GM12878 (cell line): ENCODE data around the gene NAXE. TPM values are rescaled to one million over a fixed set of nuclear protein-coding genes. Genes with fewer than 3 reads are reported as not detected.

Experiments used
- ATAC-seq: fragments of 200-7000 bp; cut with Tn5 transposase; 3 replicates; pipeline ENCODE4 v1.9.1; 2020; ENCODE audit warnings: mild to moderate bottlenecking, moderate library complexity
- BruUV-seq: library from RNA; stranded (reverse); fragments of 400-500 nt; replicated peaks from 2 replicates; lab custom pipeline; 2021; lab: Mats Ljungman, UMichigan
- CTCF ChIA-PET: fragments of 300-600 bp; sonication (Branson Sonifier 250); formaldehyde crosslinking; extraction: SDS; loops from one replicate; lab custom pipeline; 2021; ENCODE audit warnings: inconsistent platforms; lab: Yijun Ruan, JAX
- POLR2A ChIA-PET: fragments of 350-600 bp; formaldehyde crosslinking; extraction: SDS; loops from one replicate; lab custom pipeline; 2021; ENCODE audit warnings: inconsistent platforms; lab: Charles Lee
- RAD21 ChIA-PET: fragments of 300-600 bp; sonication (Branson Sonifier 250); formaldehyde crosslinking; loops from one replicate; lab custom pipeline; 2023; ENCODE audit warnings: antibody characterized with exemption; ENCODE audit not compliant: unreplicated experiment; lab: Charles Lee
- SMC1A ChIA-PET: fragments of 300-600 bp; sonication (Branson Sonifier 250); formaldehyde crosslinking; loops from one replicate; lab custom pipeline; 2023; ENCODE audit not compliant: unreplicated experiment, uncharacterized antibody; lab: Charles Lee
- DNase-seq: peaks from one replicate; pipeline ENCODE4 v3.0.0-alpha.2; 2011; ENCODE audit warnings: low read depth, low spot score
- FAIRE-seq: peaks from 3 replicates; lab custom pipeline; 2011; peaks lifted over from hg19 to GRCh38; lab: Jason Lieb, UNC
- H2AFZ ChIP-seq: 2 replicates; pipeline ENCODE4 v1.6.0; 2011; ENCODE audit warnings: low read depth, low read length, control low read depth; ENCODE audit not compliant: control insufficient read depth
- H3K27ac ChIP-seq: 2 replicates; pipeline ENCODE4 v1.5.1; 2011; ENCODE audit warnings: control low read depth; ENCODE audit not compliant: control insufficient read depth, insufficient read depth
- H3K27me3 ChIP-seq, 2 experiments: replicated peaks in 1 of 2; 2 replicates each; pipeline versions ENCODE4 v1.6.0 to v1.6.1; 2011; ENCODE audit warnings: low read length in 1 of 2; ENCODE audit not compliant: control insufficient read depth in 2 of 2, insufficient read depth in 2 of 2
- H3K36me3 ChIP-seq, 2 experiments: 2 replicates each; pipeline ENCODE4 v1.5.1; 2011; ENCODE audit warnings: low read length in 1 of 2; ENCODE audit not compliant: control insufficient read depth in 2 of 2, insufficient read depth in 2 of 2
- H3K4me1 ChIP-seq: 2 replicates; pipeline ENCODE4 v1.6.1; 2011; ENCODE audit warnings: mild to moderate bottlenecking, low read length, moderate library complexity, mixed read lengths; ENCODE audit not compliant: control insufficient read depth, insufficient read depth
- H3K4me2 ChIP-seq: 2 replicates; pipeline ENCODE4 v1.6.0; 2011; ENCODE audit warnings: control low read depth; ENCODE audit not compliant: control insufficient read depth, insufficient read depth
- H3K4me3 ChIP-seq: fragments of 200-600 bp; sonication (generic); 2 replicates; pipeline ENCODE4 v1.5.1; 2016
- H3K79me2 ChIP-seq: 2 replicates; pipeline ENCODE4 v1.6.0; 2011; ENCODE audit warnings: low read length; ENCODE audit not compliant: control insufficient read depth, insufficient read depth
- H3K9ac ChIP-seq: 2 replicates; pipeline ENCODE4 v1.8.0; 2011; ENCODE audit warnings: low read length, control low read depth, mixed read lengths; ENCODE audit not compliant: control insufficient read depth, insufficient read depth
- H3K9me3 ChIP-seq: replicated peaks from 3 replicates; pipeline ENCODE4 v1.5.1; 2011; ENCODE audit warnings: mild to moderate bottlenecking, low read length; ENCODE audit not compliant: control insufficient read depth, insufficient read depth
- H4K20me1 ChIP-seq: 2 replicates; pipeline ENCODE4 v1.6.0; 2011; ENCODE audit not compliant: control insufficient read depth, insufficient read depth
- BHLHE40 ChIP-seq, 2 experiments: fragments of 450-650 bp in 1 of 2; IDR thresholded peaks; 2 replicates each; pipeline ENCODE4 v1.6.1; 2011 to 2017; ENCODE audit warnings: low read depth in 2 of 2, borderline replicate concordance in 1 of 2, improper control_type of control experiment in 1 of 2, low read length in 1 of 2, mild to moderate bottlenecking in 1 of 2
- CREB1 ChIP-seq: IDR thresholded peaks from 2 replicates; pipeline ENCODE4 v1.6.1; 2012; ENCODE audit warnings: low read depth, mild to moderate bottlenecking, inconsistent platforms
- ETV6 ChIP-seq, 2 experiments: fragments of 450-650 bp in 1 of 2; IDR thresholded peaks in 1 of 2; conservative IDR thresholded peaks in 1 of 2; 2 replicates each; pipeline ENCODE4 v1.6.1; 2014; ENCODE audit warnings: antibody characterized with exemption in 1 of 2, borderline replicate concordance in 1 of 2, low read depth in 1 of 2, mild to moderate bottlenecking in 1 of 2, moderate library complexity in 1 of 2
- JUNB ChIP-seq: IDR thresholded peaks from 2 replicates; pipeline ENCODE4 v1.6.1; 2016; ENCODE audit warnings: antibody characterized with exemption, mild to moderate bottlenecking
- KLF5 ChIP-seq: fragments of 450-650 bp; IDR thresholded peaks from 2 replicates; pipeline ENCODE4 v1.6.1; 2014; ENCODE audit warnings: mild to moderate bottlenecking; ENCODE audit not compliant: partially characterized antibody
- MXI1 ChIP-seq: fragments of 150-350 bp; IDR thresholded peaks from 2 replicates; pipeline ENCODE4 v1.6.1; 2011; ENCODE audit warnings: low read depth, mild to moderate bottlenecking, inconsistent platforms, low read length, improper control_type of control experiment
- PAX8 ChIP-seq: fragments of 450-650 bp; IDR thresholded peaks from 2 replicates; pipeline ENCODE4 v1.6.1; 2017; ENCODE audit warnings: mild to moderate bottlenecking, moderate library complexity
- POLR2AphosphoS5 ChIP-seq: IDR thresholded peaks from 2 replicates; pipeline ENCODE4 v1.6.1; 2011; ENCODE audit warnings: mild to moderate bottlenecking, low read length, inconsistent platforms
- RBBP5 ChIP-seq: fragments of 200-600 bp; sonication (generic); conservative IDR thresholded peaks from 2 replicates; pipeline ENCODE4 v1.6.1; 2016
- SPI1 ChIP-seq: IDR thresholded peaks from 2 replicates; pipeline ENCODE4 v1.6.1; 2011; ENCODE audit warnings: low read depth, mild to moderate bottlenecking, low read length, moderate library complexity, borderline replicate concordance; ENCODE audit not compliant: insufficient read depth
- YY1 ChIP-seq: IDR thresholded peaks from 2 replicates; pipeline ENCODE4 v1.6.1; 2011; ENCODE audit warnings: low read depth, mild to moderate bottlenecking, low read length
- WGBS: methylation state at CpG from one replicate; pipeline ENCODE4 v1.1.6; 2016; ENCODE audit warnings: low lambda C conversion rate; ENCODE audit not compliant: insufficient replicate concordance, insufficient coverage; ENCODE audit errors: missing lambda C conversion rate; 5-methylcytosine and 5-hydroxymethylcytosine counted together
- in situ Hi-C: fragments of 300-500 bp; cut with MboI; formaldehyde crosslinking; loops from 9 replicates; pipeline ENCODE4 v1.14.3; 2018; ENCODE audit warnings: mixed read lengths
- intact Hi-C: fragments of 100-400 bp; cut with micrococcal nuclease; formaldehyde crosslinking; loops from one replicate; pipeline ENCODE4 v1.14.2; 2022; ENCODE audit not compliant: unreplicated experiment
- polyA plus RNA-seq, 11 experiments: library from polyadenylated mRNA; depleted of rRNA in 4 of 11; unstranded in 6 of 11; stranded (reverse) in 5 of 11; fragments of >200 nt; fragmentation: Nextera tagmentation in 4 of 11; fragmentation: Illumina TruSeq in 1 of 11; extraction: Ambion mirVana in 4 of 11; extraction: Trizol in 1 of 11; gene quantifications; 1 replicate in 1 of 11; 2 replicates in 10 of 11; pipeline versions ENCODE4 v1.2.1 to v1.2.3, GENCODE V29; 2011 to 2016; ENCODE audit warnings: inconsistent platforms in 2 of 11, missing spikeins in 2 of 11, low read depth in 1 of 11
- total RNA-seq, 4 experiments: library from RNA; depleted of rRNA in 3 of 4; stranded (reverse); fragments of >200 nt in 3 of 4; fragmentation: Illumina TruSeq in 1 of 4; extraction: Trizol in 1 of 4; gene quantifications; 2 replicates each; pipeline versions ENCODE4 v1.2.1 to v1.2.3, GENCODE V29; 2013 to 2021
- TF ChIP-seq, protein P1 (sequence below), 3 experiments: IDR thresholded peaks in 2 of 3; conservative IDR thresholded peaks in 1 of 3; 2 replicates each; pipeline ENCODE4 v1.5.1; 2011; ENCODE audit warnings: low read depth in 3 of 3, low read length in 3 of 3, mild to moderate bottlenecking in 3 of 3, control low read depth in 2 of 3, moderate library complexity in 2 of 3, inconsistent platforms in 1 of 3, mixed read lengths in 1 of 3; ENCODE audit not compliant: control insufficient read depth in 2 of 3, insufficient read depth in 1 of 3; ENCODE audit errors: extremely low read depth in 1 of 3
- TF ChIP-seq, protein P2 (sequence below): IDR thresholded peaks from 2 replicates; pipeline ENCODE4 v1.6.1; 2011; ENCODE audit warnings: mild to moderate bottlenecking, low read depth, low read length, moderate library complexity; ENCODE audit not compliant: insufficient replicate concordance
- TF ChIP-seq, protein P3 (sequence below): fragments of 450-650 bp; IDR thresholded peaks from 2 replicates; pipeline ENCODE4 v1.6.1; 2016; ENCODE audit warnings: mild to moderate bottlenecking
- TF ChIP-seq, protein P4 (sequence below): fragments of 450-650 bp; formaldehyde crosslinking; IDR thresholded peaks from 2 replicates; pipeline ENCODE4 v1.5.0; 2022; ENCODE audit warnings: mild to moderate bottlenecking, missing genetic modification characterization

Gene NAXE
- total and polyA plus RNA-seq, 10 of the 15 experiments (the other 5 are each of a cell fraction or from before 2014, with no cell fraction given), result 17.8 to 93.3 (median 68.8) TPM

DNA sequence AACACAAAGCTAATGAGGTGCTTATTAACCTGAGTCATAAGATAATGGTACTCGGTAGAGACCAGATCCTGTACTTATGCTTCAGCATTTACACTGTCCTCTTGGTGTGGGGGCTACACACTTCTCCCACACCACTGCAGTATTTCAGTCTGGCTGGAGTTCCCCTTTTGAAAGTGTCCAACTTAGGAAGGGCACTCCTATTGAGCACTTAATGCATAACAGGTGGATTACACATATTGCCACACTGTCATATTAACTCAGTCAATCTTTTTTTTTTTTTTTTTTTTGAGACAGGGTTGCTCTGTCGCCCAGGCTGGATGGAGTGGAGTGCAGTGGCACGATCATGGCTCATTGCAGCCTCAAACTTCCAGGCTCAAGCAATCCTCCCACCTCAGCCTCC lies 8.2 kb downstream of the NAXE start:
- H3K36me3 ChIP-seq, result peaks cover 19% of the 10 kb centered on the region in 2 experiments; a peak in 3 of 4 replicates
- H3K4me3 ChIP-seq, result peak overlapping the region; percentile 82
- ChIA-PET POLR2A (interaction anchor here (1.0 to 4.3 kb wide), 6 partner anchors 8 to 142 kb away, joined by 3 to 39 read pairs (median 3); partner anchors contain the start of gene NAXE), RAD21 (interaction anchor here (0.7 to 3.2 kb wide), 8 partner anchors 8 to 252 kb away, joined by 3 to 18 read pairs (median 4); partner anchors contain the start of gene NAXE), CTCF (interaction anchor here (0.6 to 5.0 kb wide), 18 partner anchors 8 to 1407 kb away, joined by 3 to 49 read pairs (median 4); partner anchors contain the start of genes NAXE and TTC24), SMC1A (interaction anchor here (0.8 to 7.7 kb wide), 5 partner anchors 8 to 111 kb away, joined by 3 to 47 read pairs (median 4); partner anchors contain the start of gene NAXE)
- H2AFZ ChIP-seq, result no peak overlapping the region
- H3K4me2 ChIP-seq, result peak overlapping the region; percentile 97
- H3K9ac ChIP-seq, result no peak overlapping the region; the same call in 1 of the 2 replicates
- H3K27me3 ChIP-seq, result no peaks in the 10 kb centered on the region
- no TSS peak for BruUV-seq
- H3K27ac ChIP-seq, result peak overlapping the region; percentile 46
- FAIRE-seq (no peak), DNase-seq (no peak), ATAC-seq (peak; percentile 83)
- H3K79me2 ChIP-seq, result peaks cover 32% of the 10 kb centered on the region
- H3K4me1 ChIP-seq, result peaks cover 9% of the 10 kb centered on the region
- no peaks in the 10 kb centered on the region for H3K9me3 ChIP-seq
- 24% methylated on average over 1 of the region's 3 CpGs for WGBS
- H4K20me1 ChIP-seq, result no peaks in the 10 kb centered on the region
- intact Hi-C loops, result loop anchor here (5.0 to 10.0 kb wide), 2 partner anchors 93 to 115 kb away; no protein-coding TSS in a partner anchor
- in situ Hi-C loops, result loop anchor here (10.0 kb wide), 1 partner anchor 145 kb away; no protein-coding TSS in a partner anchor
- no peak for TF ChIP-seq RBBP5
- TF ChIP-seq, protein P1, sequence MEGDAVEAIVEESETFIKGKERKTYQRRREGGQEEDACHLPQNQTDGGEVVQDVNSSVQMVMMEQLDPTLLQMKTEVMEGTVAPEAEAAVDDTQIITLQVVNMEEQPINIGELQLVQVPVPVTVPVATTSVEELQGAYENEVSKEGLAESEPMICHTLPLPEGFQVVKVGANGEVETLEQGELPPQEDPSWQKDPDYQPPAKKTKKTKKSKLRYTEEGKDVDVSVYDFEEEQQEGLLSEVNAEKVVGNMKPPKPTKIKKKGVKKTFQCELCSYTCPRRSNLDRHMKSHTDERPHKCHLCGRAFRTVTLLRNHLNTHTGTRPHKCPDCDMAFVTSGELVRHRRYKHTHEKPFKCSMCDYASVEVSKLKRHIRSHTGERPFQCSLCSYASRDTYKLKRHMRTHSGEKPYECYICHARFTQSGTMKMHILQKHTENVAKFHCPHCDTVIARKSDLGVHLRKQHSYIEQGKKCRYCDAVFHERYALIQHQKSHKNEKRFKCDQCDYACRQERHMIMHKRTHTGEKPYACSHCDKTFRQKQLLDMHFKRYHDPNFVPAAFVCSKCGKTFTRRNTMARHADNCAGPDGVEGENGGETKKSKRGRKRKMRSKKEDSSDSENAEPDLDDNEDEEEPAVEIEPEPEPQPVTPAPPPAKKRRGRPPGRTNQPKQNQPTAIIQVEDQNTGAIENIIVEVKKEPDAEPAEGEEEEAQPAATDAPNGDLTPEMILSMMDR (IDR thresholded peaks at IDR 0.05 in 2 of 3, conservative IDR thresholded peaks at IDR 0.05 in 1 of 3; ENCODE audit: control insufficient read depth in 2 of 3, extremely low read depth in 1 of 3, insufficient read depth in 1 of 3, low read depth in 3 of 3, low read length in 3 of 3), result peak; percentile 29 to 41 (median 36); a peak in 4 of 6 replicates
- TF ChIP-seq, protein P2, sequence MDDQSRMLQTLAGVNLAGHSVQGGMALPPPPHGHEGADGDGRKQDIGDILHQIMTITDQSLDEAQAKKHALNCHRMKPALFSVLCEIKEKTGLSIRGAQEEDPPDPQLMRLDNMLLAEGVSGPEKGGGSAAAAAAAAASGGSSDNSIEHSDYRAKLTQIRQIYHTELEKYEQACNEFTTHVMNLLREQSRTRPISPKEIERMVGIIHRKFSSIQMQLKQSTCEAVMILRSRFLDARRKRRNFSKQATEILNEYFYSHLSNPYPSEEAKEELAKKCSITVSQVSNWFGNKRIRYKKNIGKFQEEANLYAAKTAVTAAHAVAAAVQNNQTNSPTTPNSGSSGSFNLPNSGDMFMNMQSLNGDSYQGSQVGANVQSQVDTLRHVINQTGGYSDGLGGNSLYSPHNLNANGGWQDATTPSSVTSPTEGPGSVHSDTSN, result no peak
- no peak for TF ChIP-seq POLR2AphosphoS5
- TF ChIP-seq, protein P3, sequence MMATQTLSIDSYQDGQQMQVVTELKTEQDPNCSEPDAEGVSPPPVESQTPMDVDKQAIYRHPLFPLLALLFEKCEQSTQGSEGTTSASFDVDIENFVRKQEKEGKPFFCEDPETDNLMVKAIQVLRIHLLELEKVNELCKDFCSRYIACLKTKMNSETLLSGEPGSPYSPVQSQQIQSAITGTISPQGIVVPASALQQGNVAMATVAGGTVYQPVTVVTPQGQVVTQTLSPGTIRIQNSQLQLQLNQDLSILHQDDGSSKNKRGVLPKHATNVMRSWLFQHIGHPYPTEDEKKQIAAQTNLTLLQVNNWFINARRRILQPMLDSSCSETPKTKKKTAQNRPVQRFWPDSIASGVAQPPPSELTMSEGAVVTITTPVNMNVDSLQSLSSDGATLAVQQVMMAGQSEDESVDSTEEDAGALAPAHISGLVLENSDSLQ, result peak; percentile 40
- TF ChIP-seq, protein P4, sequence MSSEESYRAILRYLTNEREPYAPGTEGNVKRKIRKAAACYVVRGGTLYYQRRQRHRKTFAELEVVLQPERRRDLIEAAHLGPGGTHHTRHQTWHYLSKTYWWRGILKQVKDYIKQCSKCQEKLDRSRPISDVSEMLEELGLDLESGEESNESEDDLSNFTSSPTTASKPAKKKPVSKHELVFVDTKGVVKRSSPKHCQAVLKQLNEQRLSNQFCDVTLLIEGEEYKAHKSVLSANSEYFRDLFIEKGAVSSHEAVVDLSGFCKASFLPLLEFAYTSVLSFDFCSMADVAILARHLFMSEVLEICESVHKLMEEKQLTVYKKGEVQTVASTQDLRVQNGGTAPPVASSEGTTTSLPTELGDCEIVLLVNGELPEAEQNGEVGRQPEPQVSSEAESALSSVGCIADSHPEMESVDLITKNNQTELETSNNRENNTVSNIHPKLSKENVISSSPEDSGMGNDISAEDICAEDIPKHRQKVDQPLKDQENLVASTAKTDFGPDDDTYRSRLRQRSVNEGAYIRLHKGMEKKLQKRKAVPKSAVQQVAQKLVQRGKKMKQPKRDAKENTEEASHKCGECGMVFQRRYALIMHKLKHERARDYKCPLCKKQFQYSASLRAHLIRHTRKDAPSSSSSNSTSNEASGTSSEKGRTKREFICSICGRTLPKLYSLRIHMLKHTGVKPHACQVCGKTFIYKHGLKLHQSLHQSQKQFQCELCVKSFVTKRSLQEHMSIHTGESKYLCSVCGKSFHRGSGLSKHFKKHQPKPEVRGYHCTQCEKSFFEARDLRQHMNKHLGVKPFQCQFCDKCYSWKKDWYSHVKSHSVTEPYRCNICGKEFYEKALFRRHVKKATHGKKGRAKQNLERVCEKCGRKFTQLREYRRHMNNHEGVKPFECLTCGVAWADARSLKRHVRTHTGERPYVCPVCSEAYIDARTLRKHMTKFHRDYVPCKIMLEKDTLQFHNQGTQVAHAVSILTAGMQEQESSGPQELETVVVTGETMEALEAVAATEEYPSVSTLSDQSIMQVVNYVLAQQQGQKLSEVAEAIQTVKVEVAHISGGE (CRISPR knock-in tag), result no peak
- TF ChIP-seq MXI1, result peak; percentile 21; the same call in 1 of the 2 replicates
- TF ChIP-seq CREB1, result no peak
- TF ChIP-seq PAX8, result no peak
- no peak for TF ChIP-seq BHLHE40 (IDR thresholded peaks at IDR 0.05; ENCODE audit: borderline replicate concordance in 1 of 2, low read depth in 2 of 2, low read length in 1 of 2)
- no peak for TF ChIP-seq ETV6 (conservative IDR thresholded peaks at IDR 0.05 in 1 of 2, IDR thresholded peaks at IDR 0.05 in 1 of 2; ENCODE audit: borderline replicate concordance in 1 of 2, low read depth in 1 of 2)
- TF ChIP-seq JUNB, result no peak
- TF ChIP-seq SPI1, result peak; percentile 77; the same call in 1 of the 2 replicates
- no peak for TF ChIP-seq KLF5
- TF ChIP-seq YY1, result no peak
